PFSK-1 (cell line): Measurements from ENCODE around the gene APIP.

Experiments used
- POLR2AphosphoS5 ChIP-seq: IDR thresholded peaks from 2 replicates; pipeline ENCODE4 v1.6.1; 2012; ENCODE audit warnings: low read depth, mild to moderate bottlenecking, control low read depth, low read length, moderate library complexity
- SIN3A ChIP-seq: IDR thresholded peaks from 2 replicates; pipeline ENCODE4 v1.6.1; 2012; ENCODE audit warnings: mild to moderate bottlenecking, low read length, moderate library complexity, borderline replicate concordance; ENCODE audit not compliant: insufficient read depth
- TAF1 ChIP-seq: IDR thresholded peaks from 2 replicates; pipeline ENCODE4 v1.6.1; 2012; ENCODE audit warnings: low read length, control low read depth, borderline replicate concordance; ENCODE audit not compliant: insufficient read depth

DNA sequence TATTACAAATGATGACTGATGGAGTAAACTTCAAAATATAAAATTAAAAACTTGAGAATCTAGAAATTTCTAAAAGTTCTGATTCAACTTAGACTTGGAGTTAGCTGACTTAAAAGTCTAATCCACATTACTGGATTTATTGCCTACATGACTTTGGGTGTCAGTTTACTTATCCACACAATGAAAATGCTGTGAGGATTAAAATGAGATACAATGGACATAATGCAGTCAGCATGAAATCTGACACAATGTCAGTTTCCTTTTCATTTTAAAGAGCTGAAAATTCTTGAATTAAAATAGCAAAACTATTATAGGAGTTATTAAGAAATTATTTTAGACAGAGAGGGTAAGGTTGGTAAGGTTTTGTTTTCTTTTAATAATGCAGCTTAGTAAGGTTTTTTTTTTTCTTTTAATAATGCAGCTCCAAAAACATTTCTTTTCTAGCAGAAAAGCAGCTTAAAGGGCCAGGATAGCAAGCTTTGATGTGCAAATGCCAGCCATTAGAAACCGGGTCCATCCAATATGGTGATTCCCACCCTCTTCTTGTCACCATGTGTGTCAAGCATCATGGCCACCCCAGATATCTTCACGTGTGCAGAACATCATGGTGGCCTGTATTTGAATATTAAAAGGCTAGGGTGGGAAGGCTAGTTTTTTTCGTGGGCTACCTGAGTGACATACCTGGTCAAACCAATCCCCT is 18.9 kb downstream of the APIP start:
- TF ChIP-seq TAF1 (no peak), POLR2AphosphoS5 (no peak), SIN3A (no peak)
